COLO829 (cell line): ENCODE measurements around the gene GPR15.
A peak's percentile ranks its signal among the peaks of the same experiment; 100 is the strongest.

Experiments used
- DNase-seq: peaks from one replicate; pipeline ENCODE4 v3.0.0; 2012; ENCODE audit warnings: low spot score

GPR15 gene

GRCh38 chr3:98530676-98531075, 1.1 kb upstream of the GPR15 start:
- DNase-seq, result no peak

- DNase-seq, result no peak
Observed at GRCh38 chr3:98532275-98532637, 478 bp downstream of the GPR15 start.

DNA sequence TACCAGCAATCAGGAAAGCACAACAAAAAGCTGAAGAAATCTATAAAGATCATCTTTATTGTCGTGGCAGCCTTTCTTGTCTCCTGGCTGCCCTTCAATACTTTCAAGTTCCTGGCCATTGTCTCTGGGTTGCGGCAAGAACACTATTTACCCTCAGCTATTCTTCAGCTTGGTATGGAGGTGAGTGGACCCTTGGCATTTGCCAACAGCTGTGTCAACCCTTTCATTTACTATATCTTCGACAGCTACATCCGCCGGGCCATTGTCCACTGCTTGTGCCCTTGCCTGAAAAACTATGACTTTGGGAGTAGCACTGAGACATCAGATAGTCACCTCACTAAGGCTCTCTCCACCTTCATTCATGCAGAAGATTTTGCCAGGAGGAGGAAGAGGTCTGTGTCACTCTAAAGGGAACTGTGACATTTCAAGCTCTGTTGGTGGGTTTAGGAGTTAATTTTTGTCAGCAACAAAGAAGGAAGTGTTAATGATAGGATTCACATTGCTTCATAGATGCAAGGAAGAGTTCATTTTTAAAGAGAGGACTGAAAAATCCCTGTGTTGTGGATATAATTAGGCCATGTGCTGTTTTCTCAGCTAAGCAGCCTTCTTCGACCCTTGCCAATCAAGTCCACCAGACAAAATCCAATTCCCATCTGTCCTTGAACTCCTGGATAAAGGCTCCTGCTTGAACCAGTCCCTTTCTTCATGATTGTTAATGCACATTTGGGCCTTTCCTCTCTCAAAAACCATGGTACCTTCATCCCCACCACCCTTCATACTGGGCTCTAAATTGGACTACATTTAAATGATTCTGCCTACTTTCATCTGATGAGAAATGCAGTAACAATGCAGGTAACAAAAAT, 1.2 kb downstream of the GPR15 start:
- DNase-seq, result no peak

GRCh38 chr3:98534168-98534567, 2.4 kb downstream of the GPR15 start:
- no peak for DNase-seq

DNA sequence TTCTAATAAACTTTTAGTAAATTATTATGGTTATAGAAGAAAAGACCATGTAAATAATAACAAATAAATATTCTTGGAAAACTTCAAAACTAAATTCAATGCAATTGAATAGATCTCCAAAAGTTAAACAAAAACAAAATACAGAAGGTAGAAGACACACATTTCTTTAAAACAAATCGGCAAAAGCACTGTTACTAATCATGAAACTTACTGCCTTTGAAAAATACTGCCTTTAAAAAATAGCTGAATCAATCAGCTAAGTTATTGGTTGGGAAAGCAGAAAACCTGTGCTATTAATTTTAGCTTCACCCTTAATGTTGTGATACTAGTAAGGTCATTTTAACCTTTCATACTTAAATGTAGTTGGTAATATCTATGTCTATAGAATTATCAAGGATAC, 3.0 kb downstream of the GPR15 start:
- DNase-seq, result no peak

DNA sequence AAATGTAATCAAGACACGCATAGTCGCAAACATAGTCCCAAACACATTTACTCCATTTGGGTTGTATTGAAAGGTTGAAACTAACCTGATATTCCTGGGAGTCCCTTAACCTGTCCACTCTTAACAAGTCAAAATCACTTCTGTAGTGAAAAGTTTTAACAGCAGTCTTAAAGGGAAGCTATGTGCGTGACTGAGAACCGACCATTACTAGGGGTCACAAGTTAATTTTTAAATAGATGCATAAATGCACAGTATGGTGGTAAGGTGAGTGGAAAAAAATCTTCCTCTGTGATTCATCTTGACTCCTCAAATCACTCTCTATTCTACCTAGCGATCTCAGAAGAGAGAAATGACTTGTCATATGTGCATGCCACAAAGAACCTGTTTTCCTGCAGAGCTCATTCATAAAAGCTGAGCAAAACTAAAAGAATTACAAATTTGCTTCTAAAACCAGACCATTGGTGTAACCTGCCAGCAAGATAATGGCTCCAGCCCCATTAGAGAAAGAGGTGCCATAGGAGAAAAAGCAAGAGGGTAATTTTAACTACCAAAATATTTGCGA, 4.8 kb downstream of the GPR15 start:
- no peak for DNase-seq

DNA sequence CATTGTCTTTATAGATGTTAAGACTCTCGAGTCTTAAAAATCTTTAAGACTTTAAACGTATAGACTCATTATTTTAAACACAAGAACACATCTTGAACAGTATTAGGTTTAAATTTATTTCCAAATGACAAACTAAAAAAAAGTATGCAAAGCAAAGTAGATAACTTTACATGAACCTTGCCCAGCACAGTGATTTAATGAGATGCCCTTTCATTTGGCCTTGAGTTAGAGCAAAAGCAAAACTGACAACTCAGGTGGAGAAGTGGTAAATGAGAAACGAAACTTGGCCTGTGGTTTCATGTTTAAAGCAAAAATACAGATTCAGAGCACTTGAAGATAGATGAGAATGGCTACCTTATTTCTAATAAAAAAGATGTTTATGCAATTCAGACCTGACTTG, 8.6 kb downstream of the GPR15 start:
- DNase-seq, result no peak

- DNase-seq, result no peak
Observed at GRCh38 chr3:98541695-98542094, 9.9 kb downstream of the GPR15 start.

GRCh38 chr3:98542623-98543022, 10.8 kb downstream of the GPR15 start:
- DNase-seq, result no peak

DNA sequence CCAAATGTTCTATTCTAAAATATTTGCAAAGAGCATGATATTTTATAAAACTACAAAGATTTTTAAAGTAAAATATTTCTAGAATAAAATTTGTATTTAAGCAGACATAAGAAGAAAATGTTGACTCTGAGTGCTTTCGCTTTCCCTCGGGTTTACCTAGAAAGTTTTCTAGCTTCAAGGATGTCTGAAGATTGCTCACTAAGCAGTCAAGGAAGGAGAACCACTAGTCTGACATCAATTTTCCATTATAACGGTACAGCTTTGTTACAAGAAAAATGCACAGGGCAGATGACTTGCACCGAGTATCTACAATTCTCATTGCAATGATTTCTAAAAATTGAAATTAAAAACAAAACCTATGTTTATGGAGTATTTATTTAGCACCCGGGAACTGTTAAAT, 14.2 kb downstream of the GPR15 start:
- DNase-seq, result no peak

- no peak for DNase-seq
Observed at GRCh38 chr3:98548544-98548943, 16.8 kb downstream of the GPR15 start.

DNA sequence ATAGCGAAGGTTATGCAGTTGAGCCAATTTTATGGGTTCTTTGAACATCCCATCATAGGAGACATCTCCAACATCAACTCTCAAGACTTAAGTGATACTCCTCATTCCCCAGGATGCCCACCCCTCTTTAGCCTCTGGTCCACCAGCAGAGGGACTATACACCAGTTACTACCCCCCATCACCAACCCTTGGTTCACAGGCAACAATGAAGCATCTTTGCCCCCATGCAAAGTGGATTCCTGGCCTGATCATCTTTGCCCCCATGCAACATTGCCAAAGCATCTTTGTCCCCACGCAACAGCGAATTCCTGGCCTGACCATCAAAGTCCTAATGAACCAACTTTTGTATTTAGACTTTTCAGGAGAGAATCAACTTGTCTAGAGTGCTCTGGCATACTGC, 19.1 kb downstream of the GPR15 start:
- no peak for DNase-seq

GRCh38 chr3:98551236-98551635, 19.5 kb downstream of the GPR15 start:
- DNase-seq, result no peak

- DNase-seq, result no peak
Observed at GRCh38 chr3:98551754-98552153, 20.0 kb downstream of the GPR15 start.

- DNase-seq, result no peak
Observed at GRCh38 chr3:98552232-98553020, 20.6 kb downstream of the GPR15 start.

- peak; percentile 68 for DNase-seq
Observed at GRCh38 chr3:98553021-98553563, 21.3 kb downstream of the GPR15 start.

DNA sequence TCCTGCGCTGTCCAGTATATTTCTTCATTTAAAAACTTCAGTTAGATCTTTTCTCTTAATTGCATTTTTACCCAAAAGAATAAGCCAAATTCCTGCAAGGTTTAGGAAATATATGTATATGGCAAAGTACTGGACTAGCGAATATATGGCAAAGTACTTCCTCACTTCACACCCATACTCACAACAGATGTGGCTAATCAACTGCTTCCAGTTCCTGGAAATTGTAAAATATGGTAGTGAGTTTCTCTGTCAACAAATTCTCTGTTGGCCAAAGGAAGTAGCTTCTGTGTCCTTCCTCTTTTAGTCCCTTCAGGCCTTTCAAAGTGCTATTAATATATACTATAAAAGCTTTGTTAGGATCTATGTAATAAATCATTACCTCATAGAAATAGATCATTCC, 22.0 kb downstream of the GPR15 start:
- DNase-seq, result no peak

DNA sequence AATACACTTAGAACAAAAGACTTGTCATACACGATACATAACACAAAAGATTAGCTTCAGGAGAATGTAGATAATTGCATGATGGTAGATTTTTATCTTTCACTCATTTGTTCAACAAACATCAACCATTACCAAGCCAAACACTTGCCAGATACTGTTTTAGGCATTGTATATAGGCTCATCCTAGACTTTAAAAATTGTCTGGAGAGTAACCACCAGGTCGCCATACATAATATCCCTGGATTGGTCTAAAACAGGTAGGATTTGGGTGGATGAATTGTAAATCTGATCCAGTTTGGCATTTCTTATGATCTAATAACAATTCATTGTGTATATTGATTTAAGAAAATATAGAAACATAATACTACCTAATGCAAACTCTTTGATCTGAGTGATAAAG, 22.8 kb downstream of the GPR15 start:
- DNase-seq, result no peak

GRCh38 chr3:98555025-98555379, 23.2 kb downstream of the GPR15 start:
- DNase-seq, result no peak

GRCh38 chr3:98556164-98557130, 24.7 kb downstream of the GPR15 start:
- no peak for DNase-seq

GRCh38 chr3:98557324-98558010, 25.7 kb downstream of the GPR15 start:
- DNase-seq, result no peak
